K562 (cell line): ENCODE measurements around the gene ENTREP3. TPM values are rescaled to one million over a fixed set of nuclear protein-coding genes. Genes with fewer than 3 reads are reported as not detected.

Experiments
- CBX5 ChIP-seq: IDR thresholded peaks from 2 replicates; pipeline ENCODE4 v1.6.1; 2014; ENCODE audit warnings: low read depth, borderline replicate concordance
- EGR1 ChIP-seq: fragments of 450-650 bp; conservative IDR thresholded peaks from 2 replicates; pipeline ENCODE4 v1.6.1; 2017; ENCODE audit warnings: mild to moderate bottlenecking
- ELF2 ChIP-seq: fragments of 250-450 bp; sonication (Bioruptor Pico); IDR thresholded peaks from 2 replicates; pipeline ENCODE4 v1.5.0; 2021; ENCODE audit warnings: mild to moderate bottlenecking
- ETV1 ChIP-seq: fragments of 450-650 bp; conservative IDR thresholded peaks from 2 replicates; pipeline ENCODE4 v1.6.1; 2016; ENCODE audit warnings: missing genetic modification characterization, control low read depth, low read depth, missing compliant biosample characterization
- ETV6 ChIP-seq, 3 experiments: fragments of 150-350 bp in 1 of 3; sonication (generic) in 1 of 3; formaldehyde crosslinking in 1 of 3; IDR thresholded peaks; 2 replicates each; pipeline versions ENCODE4 v1.6.1 to v1.8.0; 2014 to 2022; ENCODE audit warnings: borderline replicate concordance in 2 of 3, low read depth in 2 of 3, antibody characterized with exemption in 1 of 3, low read length in 1 of 3, mild to moderate bottlenecking in 1 of 3, missing genetic modification reagents in 1 of 3
- GABPA ChIP-seq: fragments of 200-800 bp; sonication (Bioruptor generic); conservative IDR thresholded peaks from 2 replicates; pipeline ENCODE4 v1.6.1; 2016; ENCODE audit warnings: low read depth, missing genetic modification characterization, missing compliant biosample characterization
- HMG20A ChIP-seq: fragments of 450-650 bp; formaldehyde crosslinking; conservative IDR thresholded peaks from 2 replicates; pipeline ENCODE4 v1.4.0; 2020; ENCODE audit warnings: mild to moderate bottlenecking, mixed read lengths
- ILK ChIP-seq: fragments of 450-650 bp; IDR thresholded peaks from 2 replicates; pipeline ENCODE4 v1.6.1; 2016; ENCODE audit warnings: missing genetic modification characterization, low read depth, mild to moderate bottlenecking, missing compliant biosample characterization, moderate library complexity, borderline replicate concordance
- NCOR1 ChIP-seq: fragments of 450-650 bp; IDR thresholded peaks from 2 replicates; pipeline ENCODE4 v1.6.1; 2016; ENCODE audit warnings: mild to moderate bottlenecking, moderate library complexity
- NR2C1 ChIP-seq, 2 experiments: fragments of 450-650 bp; IDR thresholded peaks; 2 replicates each; pipeline ENCODE4 v1.6.1; 2017; ENCODE audit warnings: mild to moderate bottlenecking in 2 of 2, antibody characterized with exemption in 1 of 2, inconsistent platforms in 1 of 2, missing compliant biosample characterization in 1 of 2, missing genetic modification characterization in 1 of 2
- TEAD4 ChIP-seq, 2 experiments: sonication (generic) in 1 of 2; formaldehyde crosslinking in 1 of 2; IDR thresholded peaks; 2 replicates each; pipeline versions ENCODE4 v1.6.1 to v1.8.0; 2012 to 2022; ENCODE audit warnings: borderline replicate concordance in 1 of 2, inconsistent platforms in 1 of 2, low read length in 1 of 2, mild to moderate bottlenecking in 1 of 2, missing genetic modification reagents in 1 of 2
- U2AF1 ChIP-seq: fragments of 200-400 bp; formaldehyde crosslinking; optimal IDR thresholded peaks from 2 replicates; pipeline ENCODE3; 2017; ENCODE audit warnings: mild to moderate bottlenecking, low read depth, low read length, moderate library complexity
- WHSC1 ChIP-seq: IDR thresholded peaks from one replicate; pipeline ENCODE4 v1.6.1; 2012; ENCODE audit warnings: low read length, control low read depth, inconsistent platforms
- ZC3H11A ChIP-seq: IDR thresholded peaks from 2 replicates; pipeline ENCODE4 v1.6.1; 2012; ENCODE audit warnings: low read depth, low read length, improper control_type of control experiment
- ZFP30 ChIP-seq: fragments of 250-450 bp; sonication (Bioruptor Pico); IDR thresholded peaks from 2 replicates; pipeline ENCODE4 v1.8.0; 2022; ENCODE audit warnings: moderate library complexity, mild to moderate bottlenecking, inconsistent platforms, borderline replicate concordance
- ZNF347 ChIP-seq: fragments of 450-650 bp; formaldehyde crosslinking; IDR thresholded peaks from 2 replicates; pipeline ENCODE4 v1.4.0; 2020; ENCODE audit warnings: low read depth, mild to moderate bottlenecking, moderate library complexity
- polyA plus RNA-seq, 8 experiments: library from polyadenylated mRNA; depleted of rRNA in 4 of 8; stranded (reverse) in 5 of 8; unstranded in 3 of 8; fragments of >200 nt; fragmentation: Nextera tagmentation in 2 of 8; fragmentation: Illumina TruSeq in 1 of 8; extraction: Ambion mirVana in 2 of 8; extraction: Trizol in 1 of 8; gene quantifications; 2 replicates each; pipeline versions ENCODE4 v1.2.1 to v1.2.3, GENCODE V29; 2011 to 2014; ENCODE audit warnings: inconsistent platforms in 1 of 8, missing spikeins in 1 of 8
- total RNA-seq, 7 experiments: library from RNA; depleted of rRNA in 6 of 7; stranded (reverse); fragments of >200 nt in 6 of 7; fragmentation: Illumina TruSeq in 2 of 7; extraction: Trizol in 2 of 7; gene quantifications; 2 replicates each; pipeline versions ENCODE4 v1.2.1 to v1.2.3, GENCODE V29; 2011 to 2021; ENCODE audit warnings: low replicate concordance in 1 of 7
- TF ChIP-seq, protein P1 (sequence below): sonication (generic); formaldehyde crosslinking; IDR thresholded peaks from 2 replicates; pipeline ENCODE4 v1.8.0; 2022; ENCODE audit warnings: mild to moderate bottlenecking, missing genetic modification reagents
- TF ChIP-seq, protein P2 (sequence below): fragments of 450-650 bp; conservative IDR thresholded peaks from 2 replicates; pipeline ENCODE4 v1.6.1; 2016; ENCODE audit warnings: missing genetic modification characterization, low read depth, mild to moderate bottlenecking, missing compliant biosample characterization, moderate library complexity
- TF ChIP-seq, protein P3 (sequence below), 3 experiments: IDR thresholded peaks in 2 of 3; conservative IDR thresholded peaks in 1 of 3; 2 replicates each; pipeline ENCODE4 v1.5.1; 2011 to 2012; ENCODE audit warnings: low read length in 3 of 3, mild to moderate bottlenecking in 3 of 3, control low read depth in 2 of 3, improper control_type of control experiment in 1 of 3, inconsistent platforms in 1 of 3, low read depth in 1 of 3, mixed read lengths in 1 of 3, moderate library complexity in 1 of 3; ENCODE audit not compliant: insufficient read depth in 2 of 3
- TF ChIP-seq, protein P4 (sequence below): fragments of 250-450 bp; sonication (Bioruptor Pico); IDR thresholded peaks from 2 replicates; pipeline ENCODE4 v1.4.0; 2020; ENCODE audit warnings: borderline replicate concordance

The ENTREP3 gene
- total and polyA plus RNA-seq, 9 of the 15 experiments (the other 6 are each of a cell fraction or from before 2014, with no cell fraction given) = 1.9 to 41.8 (median 5.9) TPM

DNA sequence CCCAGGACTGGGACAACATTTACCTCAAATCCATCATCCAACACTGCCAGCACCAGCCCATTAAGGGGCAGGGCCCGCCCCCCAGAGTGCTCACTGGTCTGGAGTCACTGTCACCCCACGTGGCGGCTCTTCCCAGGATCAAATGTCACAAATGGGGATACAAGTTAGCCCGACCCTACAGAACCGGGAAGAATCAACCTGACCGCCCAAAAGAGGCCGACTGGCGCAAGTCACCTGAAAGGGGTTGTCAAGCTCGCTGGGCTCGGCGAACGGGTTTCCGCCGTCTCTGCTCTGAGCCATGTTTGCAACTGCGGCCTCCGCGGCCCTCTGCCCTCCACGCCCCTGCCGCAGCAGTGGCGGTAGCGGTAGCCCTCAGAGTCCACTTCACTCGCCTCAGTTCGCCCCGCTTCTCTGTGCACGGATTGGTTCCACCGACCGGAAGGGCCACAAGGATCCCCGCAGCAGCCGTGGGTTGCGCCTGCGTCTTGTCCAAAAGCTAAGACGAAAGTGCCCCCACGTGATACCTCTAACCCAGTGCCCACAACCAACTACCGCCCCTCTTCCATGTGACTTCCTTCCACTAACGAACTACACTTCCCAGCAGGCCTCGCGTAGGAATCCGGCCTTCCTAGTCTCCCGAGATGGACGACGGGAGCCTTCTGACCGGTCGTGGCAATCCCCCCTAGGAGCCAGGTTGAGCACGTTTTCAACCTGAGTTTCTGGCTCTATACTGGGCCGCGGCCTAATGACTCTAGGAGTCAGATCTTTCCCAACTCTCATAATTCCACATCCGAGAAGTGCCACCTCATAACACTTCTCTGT, 6.8 kb upstream of the ENTREP3 start, which contains the start of gene SCAMP3 (continued):
- no peak for TF ChIP-seq NR2C1 (IDR thresholded peaks at IDR 0.05)
- peak; percentile 60; the same call in 1 of the 2 replicates for TF ChIP-seq NR2C1 (tag; IDR thresholded peaks at IDR 0.05)
- no peak for TF ChIP-seq ILK (tag)
- no peak for TF ChIP-seq ZFP30 (CRISPR knock-in tag)
- no peak for TF ChIP-seq CBX5
- no peak for TF ChIP-seq ZNF347 (CRISPR knock-in tag)
- no peak for TF ChIP-seq ETV6 (IDR thresholded peaks at IDR 0.05; ENCODE audit: borderline replicate concordance in 1 of 2, low read depth in 2 of 2, low read length in 1 of 2)
- TF ChIP-seq ETV6 (CRISPR knock-in tag; IDR thresholded peaks at IDR 0.05; ENCODE audit: borderline replicate concordance) = no peak
- TF ChIP-seq ZC3H11A = no peak
- no peak for TF ChIP-seq WHSC1
- TF ChIP-seq GABPA (tag) = peak; percentile 91
- TF ChIP-seq, protein P1, sequence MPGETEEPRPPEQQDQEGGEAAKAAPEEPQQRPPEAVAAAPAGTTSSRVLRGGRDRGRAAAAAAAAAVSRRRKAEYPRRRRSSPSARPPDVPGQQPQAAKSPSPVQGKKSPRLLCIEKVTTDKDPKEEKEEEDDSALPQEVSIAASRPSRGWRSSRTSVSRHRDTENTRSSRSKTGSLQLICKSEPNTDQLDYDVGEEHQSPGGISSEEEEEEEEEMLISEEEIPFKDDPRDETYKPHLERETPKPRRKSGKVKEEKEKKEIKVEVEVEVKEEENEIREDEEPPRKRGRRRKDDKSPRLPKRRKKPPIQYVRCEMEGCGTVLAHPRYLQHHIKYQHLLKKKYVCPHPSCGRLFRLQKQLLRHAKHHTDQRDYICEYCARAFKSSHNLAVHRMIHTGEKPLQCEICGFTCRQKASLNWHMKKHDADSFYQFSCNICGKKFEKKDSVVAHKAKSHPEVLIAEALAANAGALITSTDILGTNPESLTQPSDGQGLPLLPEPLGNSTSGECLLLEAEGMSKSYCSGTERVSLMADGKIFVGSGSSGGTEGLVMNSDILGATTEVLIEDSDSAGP (CRISPR knock-in tag) = no peak
- TF ChIP-seq, protein P2, sequence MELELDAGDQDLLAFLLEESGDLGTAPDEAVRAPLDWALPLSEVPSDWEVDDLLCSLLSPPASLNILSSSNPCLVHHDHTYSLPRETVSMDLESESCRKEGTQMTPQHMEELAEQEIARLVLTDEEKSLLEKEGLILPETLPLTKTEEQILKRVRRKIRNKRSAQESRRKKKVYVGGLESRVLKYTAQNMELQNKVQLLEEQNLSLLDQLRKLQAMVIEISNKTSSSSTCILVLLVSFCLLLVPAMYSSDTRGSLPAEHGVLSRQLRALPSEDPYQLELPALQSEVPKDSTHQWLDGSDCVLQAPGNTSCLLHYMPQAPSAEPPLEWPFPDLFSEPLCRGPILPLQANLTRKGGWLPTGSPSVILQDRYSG = no peak
- TF ChIP-seq U2AF1 = no peak
- TF ChIP-seq ELF2 = peak; percentile 93
- TF ChIP-seq NCOR1 = 0 out of 2 replicates have a peak, but pooled peaks have one; percentile 3
- TF ChIP-seq, protein P3, sequence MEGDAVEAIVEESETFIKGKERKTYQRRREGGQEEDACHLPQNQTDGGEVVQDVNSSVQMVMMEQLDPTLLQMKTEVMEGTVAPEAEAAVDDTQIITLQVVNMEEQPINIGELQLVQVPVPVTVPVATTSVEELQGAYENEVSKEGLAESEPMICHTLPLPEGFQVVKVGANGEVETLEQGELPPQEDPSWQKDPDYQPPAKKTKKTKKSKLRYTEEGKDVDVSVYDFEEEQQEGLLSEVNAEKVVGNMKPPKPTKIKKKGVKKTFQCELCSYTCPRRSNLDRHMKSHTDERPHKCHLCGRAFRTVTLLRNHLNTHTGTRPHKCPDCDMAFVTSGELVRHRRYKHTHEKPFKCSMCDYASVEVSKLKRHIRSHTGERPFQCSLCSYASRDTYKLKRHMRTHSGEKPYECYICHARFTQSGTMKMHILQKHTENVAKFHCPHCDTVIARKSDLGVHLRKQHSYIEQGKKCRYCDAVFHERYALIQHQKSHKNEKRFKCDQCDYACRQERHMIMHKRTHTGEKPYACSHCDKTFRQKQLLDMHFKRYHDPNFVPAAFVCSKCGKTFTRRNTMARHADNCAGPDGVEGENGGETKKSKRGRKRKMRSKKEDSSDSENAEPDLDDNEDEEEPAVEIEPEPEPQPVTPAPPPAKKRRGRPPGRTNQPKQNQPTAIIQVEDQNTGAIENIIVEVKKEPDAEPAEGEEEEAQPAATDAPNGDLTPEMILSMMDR (IDR thresholded peaks at IDR 0.05 in 2 of 3, conservative IDR thresholded peaks at IDR 0.05 in 1 of 3; ENCODE audit: insufficient read depth in 2 of 3, low read depth in 1 of 3, low read length in 3 of 3) = no peak
- no peak for TF ChIP-seq EGR1
- TF ChIP-seq, protein P4, sequence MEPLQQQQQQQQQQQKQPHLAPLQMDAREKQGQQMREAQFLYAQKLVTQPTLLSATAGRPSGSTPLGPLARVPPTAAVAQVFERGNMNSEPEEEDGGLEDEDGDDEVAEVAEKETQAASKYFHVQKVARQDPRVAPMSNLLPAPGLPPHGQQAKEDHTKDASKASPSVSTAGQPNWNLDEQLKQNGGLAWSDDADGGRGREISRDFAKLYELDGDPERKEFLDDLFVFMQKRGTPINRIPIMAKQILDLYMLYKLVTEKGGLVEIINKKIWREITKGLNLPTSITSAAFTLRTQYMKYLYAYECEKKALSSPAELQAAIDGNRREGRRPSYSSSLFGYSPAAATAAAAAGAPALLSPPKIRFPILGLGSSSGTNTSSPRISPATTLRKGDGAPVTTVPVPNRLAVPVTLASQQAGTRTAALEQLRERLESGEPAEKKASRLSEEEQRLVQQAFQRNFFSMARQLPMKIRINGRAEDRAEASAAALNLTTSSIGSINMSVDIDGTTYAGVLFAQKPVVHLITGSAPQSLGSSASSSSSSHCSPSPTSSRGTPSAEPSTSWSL (CRISPR knock-in tag) = no peak
- peak; percentile 80 for TF ChIP-seq ETV1 (tag)
- TF ChIP-seq TEAD4 (IDR thresholded peaks at IDR 0.05; ENCODE audit: low read length) = peak; percentile 51; the same call in 1 of the 2 replicates
- no peak for TF ChIP-seq TEAD4 (CRISPR knock-in tag; IDR thresholded peaks at IDR 0.05; ENCODE audit: borderline replicate concordance)
- TF ChIP-seq HMG20A (CRISPR knock-in tag) = 0 out of 2 replicates have a peak, but pooled peaks have one; percentile 80
